HG03095 (cell line): Measurements from ENCODE around the gene PRKCE.

Experiments
- ATAC-seq: cut with Tn5 transposase; IDR thresholded peaks from one replicate; pipeline ENCODE4 v1.9.1; 2021; ENCODE audit warnings: moderate library complexity; ENCODE audit not compliant: unreplicated experiment

Gene PRKCE

GRCh38 chr2:45723857-45724256 is 72.4 kb downstream of the PRKCE start:
- no peak for ATAC-seq

- no peak for ATAC-seq
Observed at GRCh38 chr2:45724335-45724734, 72.9 kb downstream of the PRKCE start.

DNA sequence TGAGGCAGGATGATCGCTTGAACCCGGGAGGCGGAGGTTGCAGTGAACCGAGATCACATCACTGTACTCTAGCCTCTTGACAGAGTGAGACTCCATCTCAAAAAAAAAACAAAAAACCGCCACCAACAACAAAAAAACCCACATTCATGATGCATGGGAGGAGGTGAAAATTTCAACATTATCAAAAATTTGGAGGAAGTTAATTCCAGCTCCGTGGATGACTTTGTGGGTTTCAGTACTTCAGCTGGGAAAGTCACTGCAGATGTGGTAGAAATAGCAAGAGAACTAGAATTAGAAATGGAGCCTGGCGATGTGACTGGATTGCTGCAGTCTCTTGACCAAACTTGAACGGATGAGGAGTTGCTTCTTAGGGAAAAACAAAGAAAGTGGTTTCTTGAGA is 74.3 kb downstream of the PRKCE start:
- no peak for ATAC-seq

GRCh38 chr2:45726188-45726587 is 74.7 kb downstream of the PRKCE start:
- ATAC-seq: no peak

- peak; percentile 76 for ATAC-seq
Observed at GRCh38 chr2:45728458-45728942, 77.0 kb downstream of the PRKCE start.

DNA sequence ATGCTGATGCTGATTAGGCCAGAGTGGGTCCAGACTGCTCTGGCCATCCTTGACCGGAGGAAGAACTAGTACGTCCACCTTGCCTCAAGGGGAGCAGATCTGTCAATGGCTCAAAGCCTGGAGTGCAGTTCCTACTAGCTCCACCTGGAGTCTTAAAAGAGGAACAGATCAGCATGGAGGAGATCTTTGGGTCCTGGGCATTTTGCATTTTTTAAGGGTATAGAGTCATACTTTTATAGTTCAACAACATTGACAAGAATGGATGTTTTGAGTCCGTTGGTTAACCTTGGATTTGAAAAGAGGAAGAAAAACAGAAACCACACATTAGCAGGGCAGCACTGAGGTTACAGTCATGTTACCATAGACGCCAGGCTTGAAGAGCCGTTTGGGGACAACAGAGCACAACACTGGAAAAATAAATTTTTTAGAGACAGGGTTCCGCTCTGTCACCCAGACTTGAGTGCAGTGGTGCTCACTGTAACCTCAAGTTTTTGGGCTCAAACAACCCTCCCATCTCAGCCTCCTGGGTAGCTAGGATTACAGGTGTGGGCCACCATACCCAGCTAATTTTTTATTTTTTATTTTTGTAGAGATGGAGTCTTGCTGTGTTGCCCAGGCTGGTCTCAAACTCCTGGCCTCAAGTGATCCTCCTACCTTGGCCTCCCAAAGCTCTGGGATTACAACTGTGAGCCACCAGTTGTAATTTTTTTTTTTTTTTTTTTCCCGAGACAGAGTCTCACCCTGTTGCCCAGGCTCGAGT is 78.5 kb downstream of the PRKCE start:
- peak; percentile 51 for ATAC-seq

- no peak for ATAC-seq
Observed at GRCh38 chr2:45731141-45731540, 79.7 kb downstream of the PRKCE start.

DNA sequence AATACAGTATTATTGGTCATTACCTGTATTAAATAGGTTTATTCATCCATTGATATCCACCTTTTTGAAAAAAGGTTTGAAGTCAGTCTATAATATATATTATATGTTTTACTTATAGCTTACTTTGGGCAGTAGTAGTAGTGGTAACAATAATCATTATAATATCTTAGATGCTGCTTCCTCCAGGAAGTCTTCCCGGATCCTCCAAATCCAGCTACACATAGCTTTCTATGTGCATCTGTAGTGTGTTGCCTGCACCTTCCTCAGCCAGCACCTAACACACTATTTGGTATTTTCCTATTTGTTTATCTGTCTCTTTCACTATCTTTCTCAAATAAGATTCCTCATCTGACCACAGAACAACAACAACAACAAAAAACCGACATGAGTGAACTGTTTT is 81.0 kb downstream of the PRKCE start:
- no peak for ATAC-seq

- no peak for ATAC-seq
Observed at GRCh38 chr2:45732946-45733345, 81.5 kb downstream of the PRKCE start.

DNA sequence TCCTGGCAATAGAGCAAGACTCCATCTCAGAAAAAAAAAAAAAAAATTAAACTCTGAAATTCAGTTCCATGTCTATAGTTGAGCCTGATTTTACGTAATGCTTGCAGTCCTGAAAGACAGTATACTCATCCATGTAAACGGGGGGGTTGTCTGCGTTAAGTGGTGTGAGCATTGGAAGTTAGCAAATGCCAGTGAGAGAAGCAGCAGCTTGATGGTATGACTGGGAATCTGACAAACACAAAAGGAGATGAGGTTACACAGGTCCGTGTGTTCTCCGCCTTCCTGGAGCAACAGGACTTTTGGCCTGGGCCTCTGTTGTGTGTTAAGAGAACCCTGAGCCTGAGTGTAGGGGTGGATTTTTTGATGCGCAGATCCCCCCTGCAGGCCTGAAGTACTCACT is 82.9 kb downstream of the PRKCE start:
- no peak for ATAC-seq

DNA sequence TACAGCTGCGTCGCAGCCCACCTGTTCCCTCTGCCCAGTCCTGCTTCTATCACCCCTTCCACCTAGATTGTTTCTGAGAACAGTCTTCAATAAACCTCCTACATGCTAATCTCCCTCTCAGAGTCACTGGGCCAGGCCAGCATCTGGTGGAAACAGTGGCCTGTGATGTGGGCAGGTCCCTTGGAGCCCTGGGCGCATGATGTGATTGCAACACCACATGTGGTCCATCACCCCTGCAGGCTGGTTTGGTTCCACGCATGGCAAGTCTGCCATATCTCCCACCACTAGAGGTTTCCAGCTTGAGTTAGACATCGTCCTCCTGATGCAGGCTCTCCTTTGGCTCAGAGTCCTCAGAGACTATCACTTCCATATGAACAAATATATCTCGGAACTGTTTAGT is 83.5 kb downstream of the PRKCE start:
- ATAC-seq: no peak

- ATAC-seq: no peak
Observed at GRCh38 chr2:45736757-45737704, 85.6 kb downstream of the PRKCE start.

DNA sequence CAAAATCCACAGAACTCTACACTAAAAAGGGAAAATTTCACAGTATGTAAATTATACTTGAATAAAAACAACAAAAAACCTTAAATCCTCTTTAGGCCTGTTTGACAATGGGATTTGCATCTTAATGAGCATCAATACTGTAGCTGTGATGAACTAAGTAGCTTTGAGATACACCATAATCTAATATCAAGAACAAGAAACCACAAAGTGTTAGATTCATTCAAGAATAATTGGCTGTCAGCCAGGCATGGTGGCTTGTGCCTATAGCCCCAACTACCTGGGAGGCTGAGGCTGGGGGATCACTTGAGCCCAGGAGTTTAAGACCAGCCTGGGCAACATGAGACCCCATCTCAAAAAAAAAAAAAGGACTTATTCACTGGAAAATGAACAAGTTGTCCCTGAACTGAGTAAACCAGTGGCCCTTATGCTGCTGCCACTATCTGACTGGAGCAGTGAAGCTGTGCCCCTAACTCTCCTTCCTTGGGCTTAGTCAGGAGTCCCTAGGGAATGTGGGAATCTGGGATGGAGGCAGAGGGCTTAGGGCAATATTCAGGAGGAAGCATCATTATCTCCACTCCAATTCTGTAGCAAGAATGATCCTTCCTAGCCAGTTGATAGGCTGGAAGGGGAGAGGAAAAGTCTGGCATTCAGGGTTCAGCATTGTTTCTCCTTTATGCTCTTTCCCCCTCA is 88.5 kb downstream of the PRKCE start:
- no peak for ATAC-seq

DNA sequence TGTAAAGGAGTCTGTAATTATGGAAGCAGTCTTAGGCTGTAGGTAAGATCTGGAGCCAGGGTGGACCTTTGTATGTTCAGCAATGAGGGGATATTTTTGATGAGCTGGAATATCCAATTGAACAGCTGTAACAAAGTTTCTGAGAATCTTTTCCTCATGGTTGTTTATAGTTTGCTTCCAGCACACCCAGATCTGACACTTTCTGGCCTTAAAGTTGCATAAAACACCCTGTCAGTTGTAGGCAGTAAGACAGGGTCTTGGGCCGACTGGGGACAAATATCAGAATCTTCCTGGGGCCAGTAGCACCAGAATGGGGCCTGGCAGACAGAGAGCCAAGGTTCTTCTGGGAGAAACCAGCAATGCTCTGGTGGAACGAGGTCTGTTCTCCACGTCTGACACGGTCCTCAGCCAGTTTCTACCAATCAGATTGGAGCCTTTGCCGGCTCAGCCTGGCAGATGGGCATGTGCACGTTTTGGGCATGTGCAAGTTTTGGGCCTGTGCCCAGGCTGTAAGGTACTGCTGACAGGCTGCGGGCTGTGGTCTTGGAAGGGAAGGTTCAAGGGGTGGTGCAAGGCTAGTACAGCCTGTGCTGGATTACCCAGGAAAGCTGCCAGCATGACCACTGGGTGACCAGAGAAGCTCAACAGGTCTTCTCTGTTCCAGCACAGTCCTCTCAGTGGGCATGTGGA is 89.8 kb downstream of the PRKCE start:
- no peak for ATAC-seq

DNA sequence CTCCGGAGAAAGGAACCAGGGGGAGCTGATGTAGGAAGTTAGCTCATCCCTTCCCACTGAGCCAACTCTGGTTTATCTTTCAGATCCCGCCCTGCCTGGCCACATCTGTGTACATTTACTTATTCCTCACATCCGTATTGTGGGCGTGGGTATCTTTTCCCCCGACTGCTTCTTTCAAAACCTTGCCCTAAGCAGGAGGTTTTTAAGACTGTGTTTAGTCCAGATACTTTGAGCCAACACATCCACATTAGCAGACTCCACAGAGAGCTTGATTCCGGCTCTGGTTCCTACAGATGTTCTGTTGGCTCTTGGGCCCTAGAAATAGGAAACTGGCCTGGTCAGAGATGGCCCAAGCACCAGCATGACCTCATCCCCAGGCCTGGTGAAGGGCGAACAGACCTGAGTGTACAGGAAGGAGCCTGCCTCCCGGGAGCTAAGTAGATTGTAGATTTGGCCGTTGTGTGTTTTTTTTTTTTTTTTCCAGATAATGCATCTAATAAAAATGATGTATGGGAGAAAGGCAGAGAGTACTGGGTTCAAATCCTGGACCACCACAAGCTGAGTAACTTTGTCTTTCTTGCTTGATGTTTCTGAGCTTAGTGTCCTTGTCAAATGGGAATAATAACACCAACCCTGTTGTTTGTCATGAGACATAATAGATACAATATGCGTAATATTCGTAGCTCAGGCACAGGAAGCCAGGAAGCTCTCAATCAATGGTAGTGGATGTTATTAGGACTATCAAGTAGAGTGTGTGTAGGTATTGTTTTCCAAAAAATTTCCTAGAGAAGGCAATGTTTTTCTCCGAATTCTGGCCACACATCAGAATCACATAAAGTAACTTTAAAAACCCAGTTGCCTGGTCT is 92.3 kb downstream of the PRKCE start:
- ATAC-seq: no peak

DNA sequence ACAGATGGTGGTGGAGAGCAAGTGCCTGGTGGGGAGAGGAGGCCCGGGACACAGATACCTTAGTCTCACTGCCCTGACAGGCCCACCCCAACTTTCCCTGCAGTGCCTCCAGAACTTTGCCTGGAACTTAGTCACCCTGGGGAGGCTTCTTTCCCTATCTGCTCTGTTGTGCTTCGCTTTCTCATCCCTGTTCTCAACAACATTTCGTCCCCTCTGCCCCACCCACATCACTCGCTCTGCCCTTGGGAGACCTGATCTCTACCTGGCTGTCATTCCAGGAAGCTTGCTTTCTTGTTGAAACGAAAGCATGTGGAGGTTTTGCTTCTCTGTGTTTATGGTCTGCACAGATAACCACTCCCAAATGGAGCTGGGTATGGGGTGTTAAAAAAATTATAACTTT is 93.8 kb downstream of the PRKCE start:
- ATAC-seq: no peak

DNA sequence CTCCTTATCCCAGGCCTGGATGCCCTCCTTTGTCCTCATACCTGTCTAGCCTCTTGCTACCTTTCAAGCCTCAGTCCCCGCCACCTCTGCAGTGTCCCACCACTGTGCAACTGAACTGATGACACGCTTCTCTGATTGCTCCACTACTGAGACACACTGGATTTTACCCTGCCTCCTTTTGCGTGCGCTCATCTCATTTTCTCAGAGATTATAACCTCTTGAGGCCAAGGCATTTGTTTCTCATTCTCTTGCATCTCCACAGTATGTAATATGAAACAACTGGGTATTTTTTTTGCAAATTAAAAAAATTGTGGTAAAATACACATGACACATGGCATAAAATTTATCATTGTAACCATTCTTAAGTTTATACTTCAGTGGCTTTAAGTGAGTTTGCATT is 95.4 kb downstream of the PRKCE start:
- no peak for ATAC-seq

- ATAC-seq: no peak
Observed at GRCh38 chr2:45747363-45747762, 95.9 kb downstream of the PRKCE start.

DNA sequence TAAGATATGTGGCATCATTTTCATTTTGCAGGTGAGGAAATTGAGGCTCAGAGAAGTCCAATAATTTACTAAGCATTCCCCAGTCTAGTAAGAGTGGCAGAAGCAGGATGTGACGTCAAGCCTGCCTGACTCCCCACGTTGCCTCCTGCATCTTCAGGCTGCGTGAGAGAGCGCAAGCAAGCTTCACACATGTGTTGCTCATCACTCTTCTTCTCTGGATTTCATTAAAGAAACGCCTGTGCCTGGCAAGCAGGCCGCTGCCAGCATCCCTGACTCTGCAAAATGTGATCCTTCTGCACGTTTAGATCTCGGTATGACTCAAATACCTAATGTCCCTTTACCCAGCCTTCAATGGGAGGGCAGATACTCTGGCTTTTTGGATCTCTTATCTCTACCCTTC is 96.8 kb downstream of the PRKCE start:
- no peak for ATAC-seq

- no peak for ATAC-seq
Observed at GRCh38 chr2:45750001-45750400, 98.5 kb downstream of the PRKCE start.
